Astrocyte (in vitro differentiated cells and primary cell): ENCODE data around the gene RGMB.
"Not testable (repeated sequence)": the region's sequence is repeated elsewhere in the genome, so short reads cannot be mapped to it uniquely, and the experiment has no call there.

Experiments used
- EZH2 ChIP-seq: IDR thresholded peaks from 2 replicates; pipeline ENCODE4 v1.6.1; 2012; ENCODE audit warnings: mild to moderate bottlenecking, low read length, inconsistent platforms; ENCODE audit not compliant: insufficient read depth
- TF ChIP-seq, protein P1 (sequence below): IDR thresholded peaks from 2 replicates; pipeline ENCODE4 v1.5.1; 2011; ENCODE audit warnings: low read depth, mild to moderate bottlenecking, inconsistent platforms, low read length, moderate library complexity; ENCODE audit not compliant: insufficient read depth

DNA sequence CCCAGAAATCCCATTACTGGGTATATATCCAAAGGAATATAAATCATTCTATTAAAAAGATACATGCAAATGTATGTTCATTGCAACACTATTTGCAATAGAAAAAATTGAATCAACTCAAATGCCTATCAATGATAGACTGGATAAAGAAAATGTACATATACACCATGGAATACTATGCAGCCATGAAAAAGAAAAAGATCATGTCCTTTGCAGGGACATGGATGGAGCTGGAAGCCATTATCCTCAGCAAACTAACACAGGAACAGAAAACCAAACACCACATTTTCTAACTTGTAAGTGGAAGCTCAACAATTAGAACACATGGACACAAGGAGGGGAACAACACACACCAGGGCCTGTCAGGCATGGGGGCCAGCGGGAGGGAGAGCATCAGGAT is 25.2 kb upstream of the RGMB start:
- TF ChIP-seq, protein P1, sequence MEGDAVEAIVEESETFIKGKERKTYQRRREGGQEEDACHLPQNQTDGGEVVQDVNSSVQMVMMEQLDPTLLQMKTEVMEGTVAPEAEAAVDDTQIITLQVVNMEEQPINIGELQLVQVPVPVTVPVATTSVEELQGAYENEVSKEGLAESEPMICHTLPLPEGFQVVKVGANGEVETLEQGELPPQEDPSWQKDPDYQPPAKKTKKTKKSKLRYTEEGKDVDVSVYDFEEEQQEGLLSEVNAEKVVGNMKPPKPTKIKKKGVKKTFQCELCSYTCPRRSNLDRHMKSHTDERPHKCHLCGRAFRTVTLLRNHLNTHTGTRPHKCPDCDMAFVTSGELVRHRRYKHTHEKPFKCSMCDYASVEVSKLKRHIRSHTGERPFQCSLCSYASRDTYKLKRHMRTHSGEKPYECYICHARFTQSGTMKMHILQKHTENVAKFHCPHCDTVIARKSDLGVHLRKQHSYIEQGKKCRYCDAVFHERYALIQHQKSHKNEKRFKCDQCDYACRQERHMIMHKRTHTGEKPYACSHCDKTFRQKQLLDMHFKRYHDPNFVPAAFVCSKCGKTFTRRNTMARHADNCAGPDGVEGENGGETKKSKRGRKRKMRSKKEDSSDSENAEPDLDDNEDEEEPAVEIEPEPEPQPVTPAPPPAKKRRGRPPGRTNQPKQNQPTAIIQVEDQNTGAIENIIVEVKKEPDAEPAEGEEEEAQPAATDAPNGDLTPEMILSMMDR: not testable (repeated sequence)
- not testable (repeated sequence) for TF ChIP-seq EZH2
